ENCODE data around the gene ITGB6.

DNA sequence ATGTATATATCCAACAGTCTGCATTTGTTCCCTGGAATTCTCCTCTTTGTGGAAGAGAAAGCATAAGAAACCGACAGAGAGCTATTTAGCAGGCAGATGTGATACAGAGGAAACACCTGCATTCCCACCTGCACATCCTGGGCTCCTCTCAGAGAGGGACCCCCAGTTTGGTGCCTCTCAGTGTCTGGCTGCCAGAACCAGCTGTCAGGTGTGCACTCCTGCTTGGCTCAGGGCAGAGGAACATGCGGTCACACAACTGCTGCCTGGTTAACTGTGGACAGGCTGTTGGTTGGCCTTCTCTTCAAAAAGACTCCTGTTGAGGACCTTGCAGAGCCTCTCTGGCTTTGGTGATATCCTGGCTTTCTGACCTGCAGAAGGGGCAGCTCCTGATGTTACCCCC lies 54.6 kb downstream of the ITGB6 start:
- TF ChIP-seq, protein P1, sequence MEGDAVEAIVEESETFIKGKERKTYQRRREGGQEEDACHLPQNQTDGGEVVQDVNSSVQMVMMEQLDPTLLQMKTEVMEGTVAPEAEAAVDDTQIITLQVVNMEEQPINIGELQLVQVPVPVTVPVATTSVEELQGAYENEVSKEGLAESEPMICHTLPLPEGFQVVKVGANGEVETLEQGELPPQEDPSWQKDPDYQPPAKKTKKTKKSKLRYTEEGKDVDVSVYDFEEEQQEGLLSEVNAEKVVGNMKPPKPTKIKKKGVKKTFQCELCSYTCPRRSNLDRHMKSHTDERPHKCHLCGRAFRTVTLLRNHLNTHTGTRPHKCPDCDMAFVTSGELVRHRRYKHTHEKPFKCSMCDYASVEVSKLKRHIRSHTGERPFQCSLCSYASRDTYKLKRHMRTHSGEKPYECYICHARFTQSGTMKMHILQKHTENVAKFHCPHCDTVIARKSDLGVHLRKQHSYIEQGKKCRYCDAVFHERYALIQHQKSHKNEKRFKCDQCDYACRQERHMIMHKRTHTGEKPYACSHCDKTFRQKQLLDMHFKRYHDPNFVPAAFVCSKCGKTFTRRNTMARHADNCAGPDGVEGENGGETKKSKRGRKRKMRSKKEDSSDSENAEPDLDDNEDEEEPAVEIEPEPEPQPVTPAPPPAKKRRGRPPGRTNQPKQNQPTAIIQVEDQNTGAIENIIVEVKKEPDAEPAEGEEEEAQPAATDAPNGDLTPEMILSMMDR (IDR thresholded peaks at IDR 0.05): no peak
- TF ChIP-seq POLR2A (IDR thresholded peaks at IDR 0.05): no peak

Measured in vagina (tissue), 2 donors.